Omental fat pad (tissue), 4 donors: ENCODE data around the gene F9. TPM values are rescaled to one million over a fixed set of nuclear protein-coding genes. Genes with fewer than 3 reads are reported as not detected.

Experiments used
- ATAC-seq: fragments of 150-250 bp; one replicate; pipeline ENCODE4 v1.9.1; 2016; ENCODE audit warnings: mild to moderate bottlenecking, moderate library complexity; ENCODE audit not compliant: low FRiP score
- DNase-seq: peaks from one replicate; pipeline ENCODE4 v3.0.0-alpha.2; 2019; ENCODE audit warnings: low spot score
- CTCF ChIP-seq, 3 donors: fragments of 450-650 bp; IDR thresholded peaks; one replicate each; pipeline ENCODE4 v1.5.1; 2016 to 2017; ENCODE audit warnings: antibody characterized with exemption in 3 of 3, mild to moderate bottlenecking in 3 of 3, moderate library complexity in 2 of 3
- total RNA-seq, 4 donors: library from RNA; depleted of rRNA; stranded (reverse); fragments of >200 nt; gene quantifications; one replicate each; pipeline ENCODE4 v1.1.0, GENCODE V29; 2016

F9 gene
- total RNA-seq, 4 donors from 2014 or later: not detected

- TF ChIP-seq CTCF (IDR thresholded peaks at IDR 0.05): no peak
- ATAC-seq (no peak), DNase-seq (no peak)
These were observed 65.5 kb downstream of the F9 start for GRCh38 chrX:139596068-139596467.

GRCh38 chrX:139600105-139600504 is 69.6 kb downstream of the F9 start:
- DNase-seq: no peak
- TF ChIP-seq CTCF (IDR thresholded peaks at IDR 0.05): no peak
- no peak for ATAC-seq

Other genes with a start within 250 kb of the F9 start
- under 1 TPM in 2 of 4 donors, not detected in 2; 0.28 to 0.38 TPM for gene MCF2, start 177.4 kb downstream of the F9 start, total RNA-seq